Activated CD8-positive, alpha-beta memory T cell treated with anti-CD3 and anti-CD28 coated beads for 36 hours (primary cell): Measurements from ENCODE around the gene BNIP1. TPM values are rescaled to one million over a fixed set of nuclear protein-coding genes. Genes with fewer than 3 reads are reported as not detected.

Experiments used
- CTCF ChIA-PET: fragments of 350-600 bp; sonication (Branson Sonifier 250); formaldehyde crosslinking; loops from one replicate; lab custom pipeline; 2021; ENCODE audit warnings: antibody characterized with exemption; lab: Charles Lee
- POLR2A ChIA-PET: fragments of 350-600 bp; sonication (Branson Sonifier 250); formaldehyde crosslinking; loops from one replicate; lab custom pipeline; 2021; ENCODE audit warnings: antibody characterized with exemption; lab: Charles Lee
- total RNA-seq, 2 experiments: library from RNA; stranded (reverse); gene quantifications; one replicate each; pipeline ENCODE4 v1.2.3, GENCODE V29; 2021

The BNIP1 gene
- total RNA-seq, 2 experiments from 2014 or later, result 23.2 to 24.7 TPM

DNA sequence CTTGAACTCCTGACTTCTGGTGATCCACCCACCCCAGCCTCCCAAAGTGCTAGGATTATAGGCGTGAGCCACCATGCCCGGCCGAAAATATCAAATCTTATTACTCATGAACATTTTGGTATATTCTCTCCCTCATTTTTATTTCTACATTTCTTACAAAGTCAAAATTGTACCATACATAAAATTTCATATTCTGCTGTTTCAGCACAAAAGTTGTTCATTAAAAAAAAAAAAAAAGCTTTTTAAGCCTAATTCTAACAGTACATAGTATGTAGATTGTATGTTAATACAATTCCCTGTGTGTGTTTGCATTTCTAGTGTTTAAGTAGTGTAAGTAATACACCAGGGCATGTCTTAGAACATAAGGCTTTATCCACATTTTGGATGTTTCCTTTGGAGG, 14.9 kb downstream of the BNIP1 start:
- POLR2A ChIA-PET, result no interaction called here

GRCh38 chr5:173161148-173161547, 16.8 kb downstream of the BNIP1 start:
- ChIA-PET CTCF (no interaction called here), POLR2A (no interaction called here)

More for the DNA sequence above, 14.9 kb downstream of the BNIP1 start:
- CTCF ChIA-PET, result no interaction called here

DNA sequence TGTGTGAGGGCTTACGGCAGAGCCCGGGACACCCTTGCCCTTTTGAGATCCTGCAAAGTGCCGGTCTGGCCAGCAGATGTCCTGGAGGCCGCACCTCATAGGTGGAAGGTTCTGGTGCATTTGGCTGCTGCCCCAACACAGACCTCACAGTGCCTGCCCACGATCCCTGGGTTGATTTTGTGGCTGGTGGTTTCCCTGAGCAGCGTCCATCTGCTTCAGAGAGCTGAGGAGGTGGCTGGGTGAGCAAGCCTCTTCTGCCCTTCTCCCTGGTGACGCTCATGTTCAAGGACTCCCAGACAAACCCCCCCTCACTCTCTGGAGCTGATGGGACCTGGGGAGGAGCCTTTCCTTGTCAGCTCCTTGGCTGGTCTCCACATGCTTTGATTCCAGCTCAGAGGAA, 18.9 kb downstream of the BNIP1 start:
- ChIA-PET POLR2A (interaction anchor here (0.6 kb wide), 1 partner anchor 126 kb away, joined by 5 read pairs; no protein-coding TSS in a partner anchor), CTCF (no interaction called here)

DNA sequence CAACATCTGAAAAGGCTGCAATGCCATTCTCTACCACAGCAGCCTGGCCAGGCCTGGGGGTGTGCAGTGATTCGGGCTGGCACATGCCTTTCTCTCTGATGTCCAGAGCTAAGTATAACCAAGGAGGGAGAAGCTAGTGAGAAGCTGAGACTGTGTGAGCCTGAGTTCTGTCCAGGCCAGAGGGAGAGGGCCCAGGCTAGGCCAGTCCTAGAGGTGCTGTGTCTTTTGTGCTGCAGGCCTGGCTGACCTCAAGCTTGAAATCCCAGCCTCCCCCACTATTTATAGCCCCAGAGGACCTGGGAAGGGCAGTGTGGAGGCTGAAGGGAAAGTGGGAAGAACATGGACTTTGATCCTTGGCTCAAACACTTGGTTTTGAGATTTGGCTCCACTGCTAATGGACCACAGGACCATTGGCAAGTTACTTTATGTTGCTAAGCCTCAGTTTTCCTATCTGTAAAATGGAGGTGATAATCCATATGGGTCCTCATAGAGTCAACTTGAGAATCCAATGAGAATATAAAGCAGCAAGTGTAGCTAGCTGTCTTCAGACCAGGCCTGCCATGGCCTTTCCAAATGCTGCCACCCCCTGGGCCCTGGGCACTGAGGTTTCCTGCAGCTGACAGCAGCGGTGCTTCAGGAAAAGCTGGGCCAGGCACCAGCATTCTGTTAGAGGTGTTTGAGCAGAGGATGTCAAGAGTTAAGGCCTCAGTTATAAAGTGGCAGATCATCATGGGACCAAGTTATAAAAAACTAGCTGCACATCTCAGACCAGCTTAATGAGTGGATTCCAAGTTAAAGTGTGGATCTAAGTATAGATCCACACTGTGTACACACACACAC, 21.1 kb downstream of the BNIP1 start:
- ChIA-PET CTCF (no interaction called here), POLR2A (no interaction called here)

- POLR2A ChIA-PET, result interaction anchor here (0.7 kb wide), 1 partner anchor 27 kb away, joined by 5 read pairs; no protein-coding TSS in a partner anchor
- CTCF ChIA-PET, result interaction anchor here (0.6 kb wide), 1 partner anchor 194 kb away, joined by 3 read pairs; no protein-coding TSS in a partner anchor
Measured at GRCh38 chr5:173172166-173172565, 27.8 kb downstream of the BNIP1 start.

- POLR2A ChIA-PET, result no interaction called here
- CTCF ChIA-PET, result no interaction called here
Measured at GRCh38 chr5:173175523-173175922, 31.2 kb downstream of the BNIP1 start.

DNA sequence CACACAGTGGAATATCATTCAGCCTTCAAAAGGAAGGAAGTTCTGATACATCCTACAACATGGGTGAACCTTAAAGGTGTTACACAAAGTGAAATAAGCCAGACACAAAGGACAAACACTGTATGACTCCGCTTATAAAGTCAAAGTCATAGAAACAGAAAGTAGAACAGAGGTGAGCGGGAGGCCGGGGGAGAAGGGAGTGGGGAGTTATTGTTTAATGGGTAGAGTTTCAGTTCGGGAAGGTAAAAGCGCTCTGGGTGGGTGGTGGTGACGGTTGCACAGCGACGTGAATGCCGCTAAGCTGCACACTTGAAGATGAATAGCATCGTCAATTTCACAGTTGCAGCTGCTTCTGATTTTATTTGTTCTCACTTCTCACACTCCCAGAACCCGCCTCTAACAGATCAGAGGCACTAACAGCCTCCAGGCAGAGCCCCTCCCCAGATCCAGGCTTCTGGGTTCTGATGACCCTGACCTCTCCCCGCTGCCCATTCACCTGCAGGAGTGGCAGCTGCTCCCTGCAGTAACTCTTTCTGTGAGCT, 34.1 kb downstream of the BNIP1 start:
- CTCF ChIA-PET, result interaction anchor here (0.6 to 1.4 kb wide), 2 partner anchors 28 to 116 kb away, joined by 3 read pairs; no protein-coding TSS in a partner anchor
- POLR2A ChIA-PET, result no interaction called here

- ChIA-PET POLR2A (no interaction called here), CTCF (no interaction called here)
Measured at GRCh38 chr5:173180331-173180730, 36.0 kb downstream of the BNIP1 start.

DNA sequence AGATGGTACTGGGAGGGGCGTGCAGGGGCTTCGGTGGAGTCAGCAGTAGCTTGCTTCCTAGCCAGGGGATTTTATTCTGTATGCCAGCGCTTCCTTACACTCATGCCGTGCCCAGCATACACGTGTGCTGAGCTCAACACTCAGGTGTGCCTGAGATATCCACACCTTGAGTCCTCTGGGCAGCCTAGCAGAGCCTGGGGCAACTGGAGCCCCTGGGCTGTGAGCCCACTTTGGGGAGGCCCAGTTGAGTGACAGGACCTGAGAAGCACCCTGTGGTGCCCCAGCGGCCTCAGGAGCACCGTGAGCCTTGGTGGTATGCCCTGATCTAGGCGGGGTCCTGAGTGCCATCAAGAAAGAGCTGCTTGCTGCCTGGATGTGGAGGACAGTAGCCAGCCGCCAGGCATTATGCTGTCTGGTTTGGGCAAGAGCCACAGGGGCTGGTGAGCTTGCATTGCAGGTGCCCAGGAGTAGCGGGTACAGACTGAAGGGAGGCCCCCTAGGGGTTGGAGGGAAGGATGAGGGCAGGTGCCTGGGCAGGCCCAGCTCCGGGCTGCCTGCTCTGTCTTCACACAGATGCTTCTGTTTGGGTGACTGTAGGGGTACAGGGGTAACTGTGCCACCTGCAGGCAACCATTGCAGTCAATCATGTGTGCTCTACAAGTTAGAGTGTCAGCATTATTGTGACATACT, 42.9 kb downstream of the BNIP1 start:
- POLR2A ChIA-PET, result no interaction called here
- CTCF ChIA-PET, result no interaction called here

- POLR2A ChIA-PET, result no interaction called here
- CTCF ChIA-PET, result interaction anchor here (0.6 kb wide), 1 partner anchor 45 kb away, joined by 4 read pairs; no protein-coding TSS in a partner anchor
Measured at GRCh38 chr5:173188280-173188679, 43.9 kb downstream of the BNIP1 start.

GRCh38 chr5:173191015-173191414, 46.7 kb downstream of the BNIP1 start:
- POLR2A ChIA-PET, result no interaction called here
- CTCF ChIA-PET, result no interaction called here

- ChIA-PET POLR2A (no interaction called here), CTCF (no interaction called here)
Measured at GRCh38 chr5:173191561-173191960, 47.2 kb downstream of the BNIP1 start.

- CTCF ChIA-PET, result no interaction called here
- POLR2A ChIA-PET, result no interaction called here
Measured at GRCh38 chr5:173192561-173192960, 48.2 kb downstream of the BNIP1 start.

DNA sequence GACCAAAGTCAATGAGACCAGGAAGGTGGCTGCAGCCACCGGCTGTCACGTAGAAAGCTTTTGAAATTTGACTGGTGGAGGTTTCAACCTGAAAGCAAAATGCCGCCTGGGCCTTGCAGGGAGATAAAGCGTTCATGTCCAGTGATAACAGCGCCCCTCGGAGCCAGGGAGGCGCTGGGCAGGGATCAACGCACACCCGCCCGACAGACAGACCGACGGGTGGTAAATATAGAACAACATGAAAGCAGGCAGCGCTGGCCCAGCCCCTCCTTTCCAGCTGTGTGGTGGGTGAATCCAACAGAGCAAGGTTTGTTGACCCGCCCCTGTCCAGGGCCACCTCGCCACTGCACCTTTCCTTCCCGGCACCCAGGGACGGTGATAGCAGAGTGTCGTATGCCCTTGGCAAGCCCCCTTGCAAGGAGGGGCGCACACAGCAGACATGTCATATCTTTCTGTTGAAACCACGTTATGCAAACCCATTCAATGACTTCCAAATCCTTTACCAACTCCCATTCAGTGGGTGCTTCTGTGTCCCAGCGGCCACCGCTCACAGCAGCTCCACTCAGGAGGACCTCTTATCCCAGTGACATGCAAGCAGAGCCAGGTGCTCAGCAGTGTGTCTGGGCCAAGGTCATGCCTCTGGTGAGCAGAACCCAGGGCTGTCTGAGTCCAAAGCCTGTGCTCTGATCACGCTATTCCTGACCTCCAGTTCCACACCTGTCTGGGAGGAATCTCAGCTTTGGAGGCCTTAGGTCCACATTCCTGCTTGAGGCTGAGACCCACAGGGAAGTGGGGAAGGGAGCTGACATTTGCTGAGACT, 52.0 kb downstream of the BNIP1 start:
- POLR2A ChIA-PET, result no interaction called here

DNA sequence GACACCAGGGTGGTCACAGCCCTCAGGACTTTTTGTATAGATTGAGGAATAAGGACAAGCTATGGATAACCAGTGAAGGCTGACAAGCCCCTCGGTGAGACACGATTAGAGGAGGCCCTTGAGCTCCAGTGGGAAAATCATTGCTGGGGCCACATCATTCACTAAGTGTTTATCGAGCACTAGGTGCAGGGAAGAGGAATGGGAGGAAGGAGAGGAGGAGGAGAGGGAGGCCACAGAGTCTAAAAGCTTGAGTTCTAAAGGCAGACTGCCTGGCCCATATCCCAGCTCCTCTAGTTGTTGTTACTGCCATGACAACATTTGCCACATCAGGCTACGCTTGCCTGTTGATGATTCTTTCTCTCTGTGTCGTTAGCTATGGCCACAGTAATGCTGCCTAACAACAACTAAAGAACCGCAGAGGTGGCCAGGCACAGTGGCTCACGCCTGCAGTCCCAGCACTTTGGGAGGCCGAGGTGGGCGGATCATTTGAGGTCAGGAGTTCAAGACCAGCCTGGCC, 53.1 kb downstream of the BNIP1 start:
- CTCF ChIA-PET, result interaction anchor here (0.7 to 1.5 kb wide), 2 partner anchors 219 to 485 kb away, joined by 3 read pairs; no protein-coding TSS in a partner anchor
- POLR2A ChIA-PET, result no interaction called here

More for the DNA sequence above, 52.0 kb downstream of the BNIP1 start:
- CTCF ChIA-PET, result interaction anchor here (0.7 to 1.5 kb wide), 2 partner anchors 217 to 483 kb away, joined by 3 read pairs; no protein-coding TSS in a partner anchor

GRCh38 chr5:173198049-173198448, 53.7 kb downstream of the BNIP1 start:
- ChIA-PET POLR2A (no interaction called here), CTCF (interaction anchor here (1.5 kb wide), 1 partner anchor 485 kb away, joined by 3 read pairs; no protein-coding TSS in a partner anchor)

DNA sequence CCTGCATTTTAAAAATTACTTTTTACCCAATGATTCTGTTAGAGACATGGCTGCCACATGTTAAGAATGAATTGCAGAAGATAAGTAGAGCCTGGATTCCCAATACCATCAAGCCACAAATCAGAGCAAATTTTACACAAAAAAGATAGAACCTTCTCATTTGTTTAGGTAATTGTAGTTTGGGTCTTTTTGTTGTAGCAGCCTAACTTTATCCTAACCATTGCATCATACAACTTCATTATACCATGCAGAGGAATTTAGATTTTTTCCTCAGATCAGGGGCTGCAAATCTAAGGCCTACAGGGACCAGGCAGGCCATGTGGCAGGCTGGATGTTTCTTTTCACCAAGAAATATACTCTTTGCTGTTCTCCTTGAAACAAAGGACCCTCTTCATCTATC, 56.0 kb downstream of the BNIP1 start:
- ChIA-PET CTCF (no interaction called here), POLR2A (no interaction called here)

GRCh38 chr5:173201636-173202265, 57.4 kb downstream of the BNIP1 start:
- ChIA-PET CTCF (no interaction called here), POLR2A (no interaction called here)
